HG02763 (cell line): ENCODE measurements around the gene LDB2.

Source experiments
- ATAC-seq: cut with Tn5 transposase; IDR thresholded peaks from one replicate; pipeline ENCODE4 v1.9.1; 2021; ENCODE audit warnings: mild to moderate bottlenecking, moderate library complexity; ENCODE audit not compliant: unreplicated experiment

LDB2 gene

GRCh38 chr4:16728111-16728510, 170.3 kb downstream of the LDB2 start:
- no peak for ATAC-seq

- ATAC-seq: no peak
Observed at GRCh38 chr4:16727218-16727617, 171.2 kb downstream of the LDB2 start.

GRCh38 chr4:16726368-16727050, 171.9 kb downstream of the LDB2 start:
- no peak for ATAC-seq

GRCh38 chr4:16725252-16725651, 173.2 kb downstream of the LDB2 start:
- no peak for ATAC-seq

GRCh38 chr4:16722416-16722815, 176.0 kb downstream of the LDB2 start:
- no peak for ATAC-seq

GRCh38 chr4:16721613-16722291, 176.7 kb downstream of the LDB2 start:
- no peak for ATAC-seq

- ATAC-seq: no peak
Observed at GRCh38 chr4:16720761-16721160, 177.7 kb downstream of the LDB2 start.

- no peak for ATAC-seq
Observed at GRCh38 chr4:16717266-16717970, 181.0 kb downstream of the LDB2 start.

- no peak for ATAC-seq
Observed at GRCh38 chr4:16715482-16715881, 183.0 kb downstream of the LDB2 start.

GRCh38 chr4:16714191-16714590, 184.3 kb downstream of the LDB2 start:
- no peak for ATAC-seq

- ATAC-seq: no peak
Observed at GRCh38 chr4:16713696-16714095, 184.7 kb downstream of the LDB2 start.

- ATAC-seq: no peak
Observed at GRCh38 chr4:16713271-16713670, 185.2 kb downstream of the LDB2 start.

GRCh38 chr4:16710198-16710597, 188.2 kb downstream of the LDB2 start:
- no peak for ATAC-seq

GRCh38 chr4:16707874-16708273, 190.6 kb downstream of the LDB2 start:
- no peak for ATAC-seq

- no peak for ATAC-seq
Observed at GRCh38 chr4:16706251-16706650, 192.2 kb downstream of the LDB2 start.

- ATAC-seq: no peak
Observed at GRCh38 chr4:16705341-16705740, 193.1 kb downstream of the LDB2 start.

GRCh38 chr4:16704489-16704888, 194.0 kb downstream of the LDB2 start:
- ATAC-seq: no peak

- ATAC-seq: no peak
Observed at GRCh38 chr4:16695896-16696295, 202.5 kb downstream of the LDB2 start.

- no peak for ATAC-seq
Observed at GRCh38 chr4:16694884-16695276, 203.6 kb downstream of the LDB2 start.

GRCh38 chr4:16694173-16694883, 204.1 kb downstream of the LDB2 start:
- no peak for ATAC-seq

- ATAC-seq: no peak
Observed at GRCh38 chr4:16693641-16694040, 204.8 kb downstream of the LDB2 start.
